Measurements from ENCODE around the gene TTYH3.
A peak's percentile ranks its signal among the peaks of the same experiment; 100 is the strongest.

The TTYH3 gene

DNA sequence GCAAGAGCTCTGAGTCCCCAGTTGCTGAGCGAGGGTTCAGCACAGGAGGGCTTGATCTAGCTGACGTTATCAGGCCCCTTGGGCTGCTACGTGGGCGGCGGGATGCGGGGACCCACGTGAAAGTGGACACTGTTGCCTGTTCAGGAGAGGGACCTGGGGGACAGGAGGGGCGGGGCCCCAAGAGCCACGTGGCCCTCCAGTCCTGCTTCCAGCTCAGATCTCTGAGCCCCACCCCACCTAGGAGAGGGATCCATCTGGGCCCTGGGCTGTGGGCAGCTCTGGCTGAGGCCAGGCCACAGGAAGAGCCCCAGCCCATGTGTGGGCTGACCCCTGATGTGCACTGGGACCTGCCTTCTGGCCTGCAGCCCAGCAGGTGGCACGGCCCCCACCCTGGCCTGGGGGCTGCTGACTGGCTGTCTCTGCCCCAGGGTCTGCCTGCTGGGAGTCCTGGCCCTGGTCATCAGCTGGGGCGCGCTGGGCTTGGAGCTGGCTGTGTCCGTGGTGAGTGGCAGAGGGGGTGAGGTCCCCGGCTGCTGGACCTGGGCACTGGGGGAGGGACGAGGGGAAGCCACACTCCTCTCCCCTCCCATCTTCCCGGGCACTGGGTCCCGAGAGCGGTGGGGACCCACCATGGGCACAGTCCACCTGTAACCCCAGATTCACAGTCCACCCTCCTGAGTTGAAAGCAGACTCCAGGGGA is 17.5 kb downstream of the TTYH3 start:
- DNase-seq (no peak), ATAC-seq (no peak)

DNA sequence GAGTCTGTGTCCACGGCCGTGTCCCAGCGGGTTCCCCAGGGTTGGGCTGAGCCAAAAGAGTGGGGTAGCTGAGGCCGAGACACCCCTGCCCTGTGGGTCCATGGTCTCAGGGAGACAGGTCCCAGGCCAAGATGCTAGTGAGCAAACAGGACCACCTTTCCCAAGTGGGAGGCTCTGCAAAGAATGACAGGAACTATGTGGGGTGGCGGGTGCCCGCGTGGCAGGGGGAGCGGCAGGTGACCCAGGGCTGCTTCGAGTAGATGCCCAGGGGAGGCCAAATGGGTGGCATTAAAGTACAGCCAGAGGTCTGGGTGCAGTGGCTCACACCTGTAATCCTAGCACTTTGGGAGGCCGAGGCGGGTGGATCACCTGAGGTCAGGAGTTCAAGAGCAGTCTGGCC is 18.2 kb downstream of the TTYH3 start:
- ATAC-seq: no peak
- no peak for DNase-seq

DNA sequence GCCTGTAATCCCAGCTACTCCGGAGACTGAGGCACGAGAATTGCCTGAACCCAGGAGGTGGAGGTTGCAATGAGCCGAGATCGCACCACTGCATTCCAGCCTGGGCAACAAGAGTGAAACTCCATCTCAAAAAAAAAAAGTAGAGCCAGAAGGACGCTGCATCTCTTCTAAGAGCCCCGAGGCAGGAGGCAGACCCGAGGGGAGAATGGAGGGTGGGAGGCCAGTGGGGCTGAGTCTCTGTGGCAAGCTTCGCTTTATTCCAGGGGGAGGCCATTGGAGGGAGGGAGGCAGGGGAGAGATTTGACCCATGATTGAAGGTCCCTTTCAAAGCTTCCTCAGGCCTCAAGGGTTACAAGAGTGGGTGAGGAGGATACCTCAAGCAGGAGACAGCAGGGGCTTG is 18.7 kb downstream of the TTYH3 start:
- ATAC-seq: no peak

DNA sequence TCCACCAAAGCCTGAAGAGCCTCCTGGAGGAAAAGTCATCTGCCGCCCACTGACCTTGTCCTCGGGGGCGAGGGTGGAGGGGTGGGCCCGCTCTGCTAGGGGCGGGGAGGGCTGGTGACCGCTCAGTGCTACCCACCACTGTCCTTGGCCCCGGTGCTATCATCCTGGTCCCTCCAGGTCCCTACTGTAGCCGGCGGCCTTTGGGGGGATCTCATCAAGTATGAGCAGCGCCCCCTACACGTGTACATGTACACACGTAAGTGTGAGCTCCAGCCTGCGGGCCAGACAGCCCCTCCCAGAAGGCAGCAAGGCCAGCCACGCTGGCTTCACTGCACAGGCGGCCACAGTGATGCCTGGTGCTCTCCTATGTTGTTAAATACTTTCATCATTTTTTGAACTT is 19.6 kb downstream of the TTYH3 start:
- no peak for ATAC-seq
- peak; percentile 35 for DNase-seq

More for the DNA sequence above, 18.7 kb downstream of the TTYH3 start:
- DNase-seq: no peak

DNA sequence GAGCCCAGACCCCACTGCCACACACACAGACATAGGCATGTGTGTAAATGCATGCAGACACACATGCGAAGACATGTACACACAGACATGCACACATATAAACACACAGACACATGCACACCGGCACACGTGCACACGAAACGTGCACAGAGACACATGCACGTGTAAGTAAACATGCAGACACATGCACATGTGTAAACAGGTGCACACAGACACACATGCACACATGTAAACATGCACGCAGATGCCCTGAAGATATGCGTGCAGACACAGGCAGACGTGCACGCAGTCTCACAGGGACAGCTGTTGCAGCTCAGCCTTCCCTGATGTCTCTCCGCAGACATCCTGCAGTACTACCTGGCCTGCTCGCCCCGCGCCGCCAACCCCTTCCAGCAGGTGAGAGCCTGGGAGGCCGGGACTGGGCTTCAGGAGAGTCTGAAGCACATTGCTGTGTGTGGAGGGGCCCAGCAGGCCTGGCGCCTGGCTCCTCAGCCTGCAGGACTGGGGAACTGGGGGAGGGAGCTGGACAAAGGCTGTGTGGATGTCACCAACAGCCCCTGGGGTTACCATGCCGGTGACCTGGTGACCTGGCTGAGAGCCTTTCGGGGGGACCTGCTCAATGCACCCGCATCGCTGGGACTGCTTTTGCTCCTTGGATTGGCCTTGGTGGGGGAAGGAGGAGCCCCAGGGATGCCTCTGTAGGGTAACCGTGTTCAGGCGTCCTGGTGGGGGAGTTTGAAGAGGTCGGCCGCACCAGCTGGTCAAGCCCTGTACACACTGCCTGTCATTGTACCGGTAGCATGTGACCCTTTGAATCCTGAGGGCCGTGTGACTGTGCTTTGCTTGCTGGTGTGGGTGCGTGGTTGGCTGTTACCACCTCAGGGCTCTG is 20.3 kb downstream of the TTYH3 start:
- ATAC-seq: no peak
- DNase-seq: no peak

DNA sequence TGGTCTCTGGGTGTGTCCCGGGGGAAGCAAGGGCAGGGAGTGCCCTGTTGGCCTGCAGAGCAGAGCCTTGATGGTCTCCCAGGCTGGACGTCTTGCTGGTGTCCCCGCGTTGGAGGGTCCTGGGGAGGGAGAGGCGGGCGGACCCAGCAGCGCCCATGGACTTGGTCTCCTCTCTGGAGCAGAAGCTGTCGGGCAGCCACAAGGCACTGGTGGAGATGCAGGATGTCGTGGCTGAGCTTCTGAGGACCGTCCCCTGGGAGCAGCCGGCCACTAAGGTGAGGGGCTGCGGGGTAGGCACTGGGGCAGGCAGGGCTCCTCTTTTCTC is 20.9 kb downstream of the TTYH3 start:
- ATAC-seq (no peak), DNase-seq (no peak)

DNA sequence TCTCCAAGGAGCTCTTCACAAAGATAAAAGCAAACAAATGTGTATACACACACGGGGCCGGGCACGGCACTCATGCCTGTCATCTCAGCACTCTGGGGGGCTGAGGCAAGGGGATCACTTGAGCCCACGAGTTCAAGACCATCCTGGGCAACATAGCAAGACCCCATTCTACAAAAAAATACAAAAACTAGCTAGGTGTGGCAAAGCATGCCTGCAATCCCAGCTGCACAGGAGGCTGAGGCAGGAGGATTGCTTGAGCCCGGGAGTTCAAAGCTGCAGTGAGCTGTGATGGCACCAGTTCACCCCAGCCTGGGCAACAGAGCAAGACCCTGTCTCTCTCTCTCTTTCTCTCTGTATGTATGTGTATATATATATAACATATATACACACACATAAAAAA is 22.3 kb downstream of the TTYH3 start:
- ATAC-seq: no peak

DNA sequence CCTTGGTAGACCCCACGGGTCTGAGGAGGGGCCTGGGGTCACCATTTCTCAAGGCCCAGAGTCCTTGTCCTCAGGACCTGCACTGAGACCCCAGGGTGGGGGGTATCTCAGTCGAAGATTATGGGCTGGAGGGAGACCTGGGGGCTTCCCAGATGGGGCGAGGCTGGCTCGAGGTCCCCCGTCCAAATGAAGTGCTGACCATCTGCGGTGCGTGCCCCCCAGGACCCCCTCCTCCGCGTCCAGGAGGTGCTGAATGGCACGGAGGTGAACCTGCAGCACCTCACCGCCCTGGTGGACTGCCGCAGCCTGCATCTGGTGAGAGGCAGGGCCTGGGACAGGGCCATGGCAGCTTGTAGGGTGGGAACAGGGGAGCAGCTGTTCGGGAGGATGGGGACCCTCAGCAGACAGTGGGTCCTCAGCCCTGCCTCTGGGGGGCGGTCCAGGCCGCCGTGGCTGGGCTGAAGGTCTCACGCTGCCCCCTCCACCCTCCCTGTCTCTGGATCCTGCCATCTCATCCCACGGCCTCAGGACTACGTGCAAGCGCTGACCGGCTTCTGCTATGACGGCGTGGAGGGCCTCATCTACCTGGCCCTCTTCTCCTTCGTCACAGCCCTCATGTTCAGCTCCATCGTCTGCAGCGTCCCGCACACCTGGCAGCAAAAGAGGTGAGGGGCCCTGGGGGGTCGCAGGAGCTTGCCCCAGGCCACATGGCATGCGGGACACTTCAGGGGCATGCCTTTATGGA is 24.3 kb downstream of the TTYH3 start:
- ATAC-seq: no peak

More for the DNA sequence above, 22.3 kb downstream of the TTYH3 start:
- no peak for DNase-seq

DNA sequence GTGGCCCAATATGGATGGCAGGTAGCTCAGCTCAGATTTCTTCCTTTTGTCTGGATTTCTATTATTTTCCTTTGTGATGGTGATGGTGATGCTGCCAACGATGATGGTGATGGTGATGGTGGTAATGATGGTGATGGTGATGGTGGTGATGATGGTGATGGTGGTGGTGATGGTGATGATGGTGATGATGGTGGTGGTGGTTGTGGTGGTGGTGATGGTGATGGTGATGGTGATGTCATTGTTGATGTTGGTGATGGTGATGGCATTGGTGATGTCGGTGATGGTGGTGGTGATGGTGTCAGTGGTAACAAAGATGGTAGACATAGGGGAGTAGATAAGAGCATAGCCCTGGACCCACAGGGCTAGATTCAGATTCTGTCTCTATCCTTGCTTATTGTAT is 25.4 kb downstream of the TTYH3 start:
- DNase-seq: no peak
- no peak for ATAC-seq

More for the DNA sequence above, 24.3 kb downstream of the TTYH3 start:
- DNase-seq: no peak

DNA sequence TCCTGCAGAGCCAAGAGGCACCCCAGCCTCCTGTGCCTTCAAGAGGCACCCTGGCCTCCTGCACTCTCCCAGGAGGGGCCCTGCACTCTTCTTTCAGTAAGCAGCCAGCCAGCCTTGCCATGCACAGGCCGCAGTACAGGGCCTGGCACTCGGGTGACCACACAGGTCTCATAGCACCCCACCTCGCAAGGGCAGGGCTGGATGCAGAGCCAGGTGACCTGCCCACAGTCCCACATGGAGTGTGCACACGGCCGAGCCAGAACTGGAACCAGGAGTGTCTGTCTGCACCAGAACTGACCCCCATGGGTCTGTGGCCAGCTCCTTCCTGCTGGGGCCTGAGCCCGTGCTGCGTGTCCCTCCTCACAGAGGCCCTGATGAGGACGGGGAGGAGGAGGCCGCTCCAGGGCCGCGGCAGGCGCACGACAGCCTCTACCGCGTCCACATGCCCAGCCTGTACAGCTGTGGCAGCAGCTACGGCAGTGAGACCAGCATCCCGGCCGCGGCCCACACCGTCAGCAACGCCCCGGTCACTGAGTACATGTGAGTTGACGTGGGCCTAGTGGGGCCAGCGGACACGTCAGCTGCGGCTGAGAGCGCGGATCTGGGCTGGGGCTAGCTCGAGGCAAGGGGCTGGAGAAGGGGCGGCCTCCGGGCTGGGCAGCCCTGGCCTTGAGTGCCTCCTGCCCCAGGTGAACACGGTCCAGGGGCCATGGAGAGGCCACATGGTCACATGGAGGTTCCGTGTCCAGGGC is 26.3 kb downstream of the TTYH3 start:
- no peak for DNase-seq
- no peak for ATAC-seq

DNA sequence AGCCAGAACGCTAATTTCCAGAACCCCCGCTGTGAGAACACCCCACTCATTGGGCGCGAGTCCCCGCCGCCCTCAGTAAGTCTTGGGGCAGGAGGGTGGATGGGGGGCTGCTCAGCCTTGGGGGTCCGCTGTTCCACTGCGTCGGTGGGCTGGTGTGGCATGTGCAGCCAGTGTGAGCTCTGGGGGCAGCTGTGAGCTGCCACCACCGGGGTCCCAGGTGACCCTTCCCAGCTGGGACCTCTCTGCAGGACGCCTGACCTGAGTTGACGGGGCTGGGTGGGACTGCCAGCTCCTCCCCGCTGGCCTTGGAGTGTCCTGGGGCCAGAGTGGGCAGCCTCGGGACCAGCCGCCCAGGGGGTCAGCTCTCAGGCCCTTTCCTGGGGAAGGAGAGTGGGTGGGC is 27.2 kb downstream of the TTYH3 start:
- DNase-seq: no peak
- ATAC-seq: no peak

DNA sequence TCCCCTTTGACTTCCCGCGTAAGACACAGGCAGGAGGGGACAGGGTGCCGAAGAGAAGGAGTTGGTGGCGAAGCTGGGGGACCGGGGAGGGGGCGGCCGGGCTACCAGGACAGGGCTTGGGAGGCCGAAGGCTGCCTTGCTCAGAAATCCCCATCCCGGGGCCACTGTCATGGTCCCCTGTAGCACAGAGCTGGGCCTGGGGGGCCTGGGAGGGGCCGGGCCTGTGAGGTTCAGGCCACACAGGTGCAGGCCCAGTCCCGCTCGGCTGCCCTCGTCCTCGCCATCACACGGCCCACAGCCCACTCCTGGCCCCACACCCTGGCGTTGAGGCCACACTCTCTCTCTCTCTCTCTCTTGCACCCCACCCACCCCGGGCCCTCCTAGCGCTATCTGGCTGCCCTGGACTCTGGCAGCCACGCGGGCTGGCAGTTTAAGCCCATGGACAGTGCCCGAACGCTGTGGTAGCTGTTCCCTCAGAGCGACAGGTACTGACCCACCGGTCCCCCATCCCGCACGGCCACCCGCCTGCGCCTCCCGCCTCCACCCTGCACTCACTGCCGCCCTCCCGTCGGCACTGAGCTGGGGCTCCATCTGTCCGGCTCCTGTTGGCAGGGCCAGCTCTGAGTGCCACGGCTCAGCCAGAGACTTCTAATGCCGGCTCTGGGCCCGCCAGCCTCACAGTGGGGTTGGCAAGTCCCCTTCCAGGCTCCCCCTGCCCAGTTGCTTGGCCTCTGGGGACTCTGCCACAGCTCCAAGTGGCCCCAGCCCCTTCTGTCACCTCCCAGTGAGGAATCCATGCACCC is 28.0 kb downstream of the TTYH3 start:
- DNase-seq (no peak), ATAC-seq (no peak)

DNA sequence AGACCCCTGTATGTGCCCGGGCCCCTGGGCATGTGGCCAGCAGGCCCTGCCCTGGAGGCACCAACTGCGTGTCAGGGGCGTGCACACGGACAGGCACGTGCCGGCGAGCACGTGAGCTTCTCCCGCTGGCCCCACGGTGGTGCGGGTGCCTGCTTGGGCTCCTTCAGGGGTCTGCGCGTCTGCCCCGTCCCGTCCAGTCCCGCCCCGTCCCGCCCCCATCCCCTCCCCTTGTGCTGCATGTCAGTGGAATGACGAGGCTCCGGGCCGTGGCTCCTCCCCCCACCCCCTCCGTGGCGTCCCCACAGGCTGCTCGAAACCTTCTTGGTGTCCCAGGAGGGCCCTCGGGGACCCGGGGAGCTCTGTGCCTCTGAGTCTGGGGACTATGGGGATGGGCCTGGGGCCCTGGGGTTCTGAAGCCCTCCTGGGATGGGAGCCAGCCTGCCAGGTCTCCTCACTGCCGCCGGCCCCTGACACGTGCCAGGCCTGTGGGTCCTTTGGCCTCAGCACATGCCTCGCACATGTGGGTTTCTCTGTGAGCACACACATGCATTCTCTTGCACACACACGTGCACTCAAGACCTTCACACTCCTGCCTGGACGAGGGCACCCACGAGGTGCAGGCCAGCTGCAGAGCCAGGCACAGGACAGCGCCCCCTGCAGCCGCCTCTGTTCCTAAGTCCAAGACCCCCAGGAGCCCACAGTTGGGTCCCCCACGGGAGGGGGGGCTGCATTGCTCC is 28.7 kb downstream of the TTYH3 start:
- DNase-seq: no peak
- ATAC-seq: no peak

DNA sequence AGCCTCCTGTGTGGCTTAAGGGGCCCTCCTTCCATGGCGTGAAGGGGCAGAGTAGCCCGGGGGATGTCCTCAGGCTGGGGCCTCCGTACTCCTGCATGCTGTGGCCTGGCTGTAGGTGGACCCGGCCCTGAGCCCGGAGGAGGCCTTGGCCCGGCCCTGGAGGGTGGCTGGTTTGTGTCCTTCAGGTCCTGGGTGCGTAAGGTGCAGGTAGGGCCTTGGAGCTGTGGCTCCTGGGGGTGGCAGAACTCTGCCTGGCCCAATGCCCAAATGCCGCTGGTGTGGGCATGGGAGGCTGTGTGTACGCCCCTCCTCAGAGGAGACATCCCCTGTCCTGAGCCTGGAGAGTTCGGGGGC is 29.3 kb downstream of the TTYH3 start:
- DNase-seq: no peak
- no peak for ATAC-seq

DNA sequence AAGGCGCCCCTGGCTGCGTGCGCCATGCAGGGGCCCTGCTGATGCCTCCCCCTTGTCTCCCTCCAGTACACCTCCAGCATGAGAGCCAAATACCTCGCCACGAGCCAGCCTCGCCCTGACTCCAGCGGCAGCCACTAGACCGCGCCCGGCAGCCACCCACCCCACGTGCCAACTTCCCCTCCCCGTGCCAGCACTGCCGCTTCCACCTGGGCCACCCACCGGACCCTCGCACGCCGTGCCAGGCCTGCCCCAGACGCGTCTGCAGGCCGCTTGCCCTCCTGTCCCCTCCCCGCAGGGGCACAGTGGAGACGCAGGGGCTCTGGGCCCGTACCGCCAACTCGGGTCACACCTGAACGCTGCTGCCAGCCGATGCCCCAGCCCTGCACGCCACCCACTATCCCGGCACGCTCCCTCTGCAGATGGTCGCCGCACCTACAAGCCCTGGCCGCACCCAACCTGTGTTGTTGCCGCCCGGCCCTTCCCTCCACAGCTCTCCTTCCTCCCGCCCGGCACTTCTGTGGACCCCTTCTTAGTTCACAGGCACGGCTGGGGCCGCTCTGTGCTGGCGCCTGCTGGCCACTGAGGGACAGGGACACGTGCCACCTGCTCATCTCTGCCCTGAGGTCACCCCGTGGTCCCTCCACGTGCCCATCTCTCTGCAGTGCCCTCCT is 30.0 kb downstream of the TTYH3 start:
- DNase-seq (no peak), ATAC-seq (no peak)

DNA sequence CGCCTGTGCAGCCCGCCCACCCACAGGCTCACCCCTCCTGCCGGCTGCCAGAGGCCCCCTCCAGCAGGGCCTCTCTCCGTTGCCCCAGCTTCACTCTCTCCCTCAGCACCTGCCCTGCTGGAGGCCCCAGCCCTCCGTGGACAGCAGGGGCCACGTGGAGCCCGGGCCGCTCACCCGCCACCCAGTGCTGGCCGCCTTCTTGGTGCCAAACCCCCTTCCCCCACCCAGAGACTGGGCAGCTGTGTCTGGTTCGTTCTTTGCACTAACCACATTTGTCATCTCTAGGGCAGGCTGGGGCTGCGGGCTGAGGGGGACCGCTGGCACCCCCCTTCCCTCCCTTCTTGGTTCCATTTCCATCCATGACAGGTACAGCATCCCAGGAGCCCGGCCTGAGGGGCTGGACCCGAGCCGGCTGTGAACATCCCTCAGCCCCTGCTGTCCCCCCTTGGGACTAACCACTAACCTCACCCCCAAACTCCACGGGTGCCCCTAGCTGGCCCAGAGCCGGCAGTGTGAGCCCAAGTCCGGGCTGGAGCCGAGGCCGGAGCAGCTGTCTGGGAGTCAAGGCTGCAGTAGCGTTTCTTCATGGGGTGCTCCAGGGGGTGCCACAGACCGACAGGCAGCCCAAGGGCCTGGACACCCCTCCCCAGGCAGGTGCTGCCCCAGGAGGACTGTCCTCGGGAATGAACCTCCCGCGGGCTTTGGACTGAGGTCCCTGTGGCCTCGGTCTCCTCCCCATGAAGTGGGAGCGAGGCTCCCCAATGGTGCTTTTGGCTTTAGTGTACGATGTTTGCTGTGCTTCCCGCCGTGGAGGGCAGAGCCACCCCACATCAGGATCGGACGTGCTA is 30.7 kb downstream of the TTYH3 start:
- DNase-seq: no peak
- no peak for ATAC-seq

DNA sequence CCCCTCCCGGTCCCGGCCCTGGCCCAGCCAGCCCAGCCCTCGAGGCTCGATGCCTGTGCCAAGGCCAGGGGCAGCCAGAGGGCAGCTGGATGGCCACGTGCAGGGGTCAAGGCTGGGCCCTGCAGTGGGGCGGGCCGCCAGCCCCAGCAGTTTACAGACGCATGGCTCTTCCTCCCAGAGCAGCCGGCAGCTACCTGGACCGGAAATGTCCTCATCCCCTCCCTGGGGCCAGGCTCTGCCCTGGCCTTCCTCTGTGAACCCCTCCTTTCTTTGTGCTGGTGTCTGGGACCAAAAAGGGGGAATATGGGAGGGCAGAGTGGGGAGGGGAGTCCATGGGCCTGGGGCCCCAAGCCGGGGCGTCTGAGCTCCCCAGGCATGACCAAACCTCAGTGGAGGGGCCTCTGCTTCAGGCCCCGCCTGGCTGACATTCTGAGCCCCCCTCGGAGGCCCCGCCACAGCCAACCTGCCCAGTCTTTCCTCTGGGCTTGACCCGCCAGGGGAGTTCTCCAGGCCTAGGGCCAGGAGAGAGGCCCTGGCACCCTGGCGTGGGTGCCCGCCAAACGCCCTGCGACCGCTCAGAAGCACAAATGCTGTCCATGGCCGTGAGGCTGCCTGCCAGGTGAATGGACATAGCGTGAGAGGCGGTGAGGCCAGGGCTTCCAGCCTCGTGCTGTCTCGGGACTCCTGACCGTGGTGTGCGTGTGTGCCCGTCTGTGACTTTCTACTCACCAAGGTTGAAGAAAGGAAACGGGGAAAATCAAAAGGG is 31.5 kb downstream of the TTYH3 start:
- ATAC-seq (no peak), DNase-seq (no peak)

DNA sequence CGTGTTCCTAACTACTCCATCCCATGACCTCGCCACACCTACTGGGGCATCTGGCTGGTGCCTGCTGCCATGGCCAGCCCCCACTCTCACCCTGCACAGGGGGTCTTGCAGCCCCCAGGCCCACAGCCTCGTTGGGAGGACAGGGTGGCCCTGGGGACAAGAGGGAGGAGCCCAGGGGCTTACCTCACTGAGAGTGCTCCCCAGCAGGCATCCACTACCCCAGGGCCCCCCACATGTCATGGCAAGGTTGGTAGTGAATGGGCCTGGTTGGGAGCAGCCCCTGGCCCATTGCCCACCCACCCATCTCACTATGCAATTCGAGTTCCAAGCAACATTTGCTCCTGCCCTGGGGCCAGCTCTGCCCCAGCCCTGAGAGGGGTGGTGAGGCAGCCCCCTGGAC is 32.2 kb downstream of the TTYH3 start:
- DNase-seq (no peak), ATAC-seq (no peak)

DNA sequence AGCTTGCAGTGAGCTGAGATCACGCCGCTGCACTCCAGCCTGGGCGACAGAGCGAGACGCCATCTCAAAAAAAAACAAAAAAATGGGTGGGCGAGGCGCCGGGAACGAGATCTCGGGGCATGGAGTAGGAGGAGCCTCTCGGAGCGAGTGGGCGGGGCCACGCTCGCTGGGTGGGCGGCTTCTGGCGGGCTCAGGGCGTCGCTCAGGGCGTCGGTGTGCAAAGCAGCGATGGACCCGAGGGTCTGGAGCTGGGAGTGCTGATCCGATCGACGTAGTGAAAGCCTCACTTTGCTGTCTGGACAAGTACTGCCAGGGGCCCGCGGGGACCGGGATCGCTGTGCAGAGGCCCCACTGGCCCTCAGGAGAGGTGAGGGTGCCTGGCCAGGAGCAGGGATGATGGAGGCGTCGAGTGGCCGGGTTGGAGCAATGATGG is 33.6 kb downstream of the TTYH3 start:
- DNase-seq (no peak), ATAC-seq (no peak)
